IPS-20b (cell line): ENCODE data around the gene HLA-B.

Experiments used
- H3K27ac ChIP-seq: one replicate; pipeline ENCODE4 v1.5.1; 2013; ENCODE audit warnings: low read length
- H3K27me3 ChIP-seq: 2 replicates; pipeline ENCODE4 v1.6.1; 2013; ENCODE audit warnings: mild to moderate bottlenecking, low read length, inconsistent platforms; ENCODE audit not compliant: insufficient read depth
- H3K36me3 ChIP-seq: 2 replicates; pipeline ENCODE4 v1.6.1; 2013; ENCODE audit warnings: low read depth, mild to moderate bottlenecking, inconsistent platforms, low read length, moderate library complexity; ENCODE audit not compliant: insufficient read depth
- H3K4me1 ChIP-seq: 2 replicates; pipeline ENCODE4 v1.6.1; 2013; ENCODE audit warnings: mild to moderate bottlenecking, control low read depth, inconsistent platforms, low read length, moderate library complexity; ENCODE audit not compliant: insufficient read depth
- H3K4me3 ChIP-seq: 2 replicates; pipeline ENCODE4 v1.5.1; 2013; ENCODE audit warnings: mild to moderate bottlenecking, low read length, inconsistent platforms
- H3K9ac ChIP-seq: 2 replicates; pipeline ENCODE4 v1.6.1; 2013; ENCODE audit warnings: low read depth, mild to moderate bottlenecking, inconsistent platforms, low read length, moderate library complexity
- H3K9me3 ChIP-seq: 2 replicates; pipeline ENCODE4 v1.6.1; 2013; ENCODE audit warnings: mild to moderate bottlenecking, low read depth, low read length, inconsistent platforms; ENCODE audit not compliant: insufficient read depth

Gene HLA-B

GRCh38 chr6:31350196-31351032 lies 6.6 kb downstream of the HLA-B start:
- Histone ChIP-seq H3K36me3 (no peaks in the 10 kb centered on the region), H3K4me1 (peaks cover 4% of the 10 kb centered on the region; the same call in 1 of the 2 replicates), H3K9me3 (no peaks in the 10 kb centered on the region), H3K9ac (no peak overlapping the region), H3K27ac (no peak overlapping the region), H3K27me3 (peaks cover 19% of the 10 kb centered on the region), H3K4me3 (no peak overlapping the region)

GRCh38 chr6:31349301-31349700 lies 7.7 kb downstream of the HLA-B start:
- Histone ChIP-seq H3K4me1 (peaks cover 11% of the 10 kb centered on the region; the same call in 1 of the 2 replicates), H3K27ac (no peak overlapping the region), H3K27me3 (peaks cover 8% of the 10 kb centered on the region; the same call in 1 of the 2 replicates), H3K4me3 (no peak overlapping the region), H3K9me3 (no peaks in the 10 kb centered on the region), H3K36me3 (no peaks in the 10 kb centered on the region), H3K9ac (no peak overlapping the region)

- Histone ChIP-seq H3K4me3 (no peak overlapping the region), H3K9ac (no peak overlapping the region), H3K27ac (no peak overlapping the region), H3K27me3 (0 out of 2 replicates have a peak, but pooled peaks cover under 1% of the 10 kb centered on the region), H3K4me1 (peaks cover 11% of the 10 kb centered on the region; the same call in 1 of the 2 replicates), H3K9me3 (no peaks in the 10 kb centered on the region), H3K36me3 (no peaks in the 10 kb centered on the region)
Observed at GRCh38 chr6:31345026-31345730, 11.8 kb downstream of the HLA-B start.

GRCh38 chr6:31340228-31340627 lies 16.8 kb downstream of the HLA-B start:
- no peaks in the 10 kb centered on the region for H3K36me3 ChIP-seq
- peaks cover 18% of the 10 kb centered on the region for H3K9me3 ChIP-seq
- H3K27ac ChIP-seq: no peak overlapping the region
- no peak overlapping the region for H3K9ac ChIP-seq
- H3K4me3 ChIP-seq: no peak overlapping the region
- no peaks in the 10 kb centered on the region for H3K27me3 ChIP-seq
- peaks cover 5% of the 10 kb centered on the region; the same call in 1 of the 2 replicates for H3K4me1 ChIP-seq

- no peak overlapping the region for H3K9ac ChIP-seq
- H3K27me3 ChIP-seq: no peaks in the 10 kb centered on the region
- no peak overlapping the region for H3K27ac ChIP-seq
- no peak overlapping the region for H3K4me3 ChIP-seq
- H3K36me3 ChIP-seq: no peaks in the 10 kb centered on the region
- H3K4me1 ChIP-seq: no peaks in the 10 kb centered on the region
- peaks cover 23% of the 10 kb centered on the region for H3K9me3 ChIP-seq
Observed at GRCh38 chr6:31339210-31339609, 17.8 kb downstream of the HLA-B start.

DNA sequence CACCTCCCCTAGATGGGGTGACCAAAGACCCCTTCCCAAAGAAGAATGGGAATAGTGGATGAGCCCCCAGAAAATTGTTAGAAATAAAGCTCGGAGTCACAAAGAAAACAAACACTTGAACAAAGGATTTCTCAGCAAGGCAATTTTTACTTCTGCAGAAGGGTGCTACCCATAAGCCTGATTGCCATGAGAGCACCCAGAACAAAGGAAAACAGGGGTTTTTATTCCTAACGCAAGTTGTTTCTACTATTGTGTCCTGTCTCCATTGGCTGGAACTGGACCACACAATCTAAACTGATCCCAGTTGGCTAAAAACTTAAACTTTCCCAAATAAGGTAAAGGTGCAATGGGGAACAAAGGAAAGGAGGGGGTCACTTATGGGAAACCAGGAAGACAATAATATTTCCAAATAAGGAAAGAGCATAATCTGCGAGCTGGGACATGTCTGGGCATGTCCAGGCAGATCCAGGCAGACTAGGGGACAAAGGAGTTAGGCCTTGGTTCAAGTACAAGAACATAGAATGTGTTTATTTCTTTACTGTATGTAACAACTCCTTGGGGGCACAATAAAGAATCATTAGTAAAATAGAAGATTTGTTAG lies 20.0 kb downstream of the HLA-B start:
- no peak overlapping the region for H3K27ac ChIP-seq
- H3K4me3 ChIP-seq: no peak overlapping the region
- H3K36me3 ChIP-seq: no peaks in the 10 kb centered on the region
- H3K27me3 ChIP-seq: no peaks in the 10 kb centered on the region
- no peak overlapping the region for H3K9ac ChIP-seq
- peaks cover 23% of the 10 kb centered on the region for H3K9me3 ChIP-seq
- no peaks in the 10 kb centered on the region for H3K4me1 ChIP-seq

GRCh38 chr6:31332637-31333602 lies 24.1 kb downstream of the HLA-B start:
- H3K36me3 ChIP-seq: no peaks in the 10 kb centered on the region
- no peak overlapping the region for H3K27ac ChIP-seq
- H3K9ac ChIP-seq: no peak overlapping the region
- H3K9me3 ChIP-seq: peaks cover 36% of the 10 kb centered on the region
- H3K4me1 ChIP-seq: no peaks in the 10 kb centered on the region
- no peak overlapping the region for H3K4me3 ChIP-seq
- no peaks in the 10 kb centered on the region for H3K27me3 ChIP-seq

DNA sequence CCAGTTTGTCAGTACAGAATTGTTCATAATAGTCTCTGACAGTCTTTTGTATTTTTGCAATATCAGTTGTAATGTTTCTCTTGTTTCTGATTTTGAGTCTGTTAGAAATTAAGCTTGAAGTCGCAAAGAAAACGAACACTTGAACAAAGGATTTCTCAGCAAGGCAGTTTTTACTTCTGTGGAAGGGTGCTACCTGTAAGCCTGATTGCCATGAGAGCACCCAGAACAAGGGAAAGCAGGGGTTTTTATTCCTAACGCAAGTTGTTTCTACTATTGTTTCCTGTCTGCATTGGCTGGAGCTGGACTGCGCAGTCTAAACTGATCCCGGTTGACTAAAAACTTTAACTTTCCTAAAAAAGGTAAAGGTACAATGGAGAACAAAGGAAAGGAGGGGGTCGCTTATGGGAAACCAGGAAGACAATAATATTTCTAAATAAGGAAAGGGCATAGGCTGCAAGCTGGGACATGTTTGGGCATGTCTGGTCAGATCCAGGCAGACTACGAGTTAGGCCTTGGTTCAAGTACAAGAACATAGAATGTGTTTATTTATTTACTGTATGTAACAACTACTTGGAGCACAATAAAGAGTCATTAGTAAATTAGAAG lies 28.5 kb downstream of the HLA-B start:
- H3K36me3 ChIP-seq: no peaks in the 10 kb centered on the region
- no peak overlapping the region for H3K27ac ChIP-seq
- no peak overlapping the region for H3K4me3 ChIP-seq
- H3K4me1 ChIP-seq: no peaks in the 10 kb centered on the region
- no peak overlapping the region for H3K9ac ChIP-seq
- peaks cover 15% of the 10 kb centered on the region; the same call in 1 of the 2 replicates for H3K9me3 ChIP-seq
- no peaks in the 10 kb centered on the region for H3K27me3 ChIP-seq

- H3K36me3 ChIP-seq: no peaks in the 10 kb centered on the region
- H3K27me3 ChIP-seq: no peaks in the 10 kb centered on the region
- H3K4me1 ChIP-seq: no peaks in the 10 kb centered on the region
- H3K4me3 ChIP-seq: no peak overlapping the region
- H3K9me3 ChIP-seq: no peaks in the 10 kb centered on the region
- no peak overlapping the region for H3K27ac ChIP-seq
- no peak overlapping the region for H3K9ac ChIP-seq
Observed at GRCh38 chr6:31321820-31322219, 35.2 kb downstream of the HLA-B start.

DNA sequence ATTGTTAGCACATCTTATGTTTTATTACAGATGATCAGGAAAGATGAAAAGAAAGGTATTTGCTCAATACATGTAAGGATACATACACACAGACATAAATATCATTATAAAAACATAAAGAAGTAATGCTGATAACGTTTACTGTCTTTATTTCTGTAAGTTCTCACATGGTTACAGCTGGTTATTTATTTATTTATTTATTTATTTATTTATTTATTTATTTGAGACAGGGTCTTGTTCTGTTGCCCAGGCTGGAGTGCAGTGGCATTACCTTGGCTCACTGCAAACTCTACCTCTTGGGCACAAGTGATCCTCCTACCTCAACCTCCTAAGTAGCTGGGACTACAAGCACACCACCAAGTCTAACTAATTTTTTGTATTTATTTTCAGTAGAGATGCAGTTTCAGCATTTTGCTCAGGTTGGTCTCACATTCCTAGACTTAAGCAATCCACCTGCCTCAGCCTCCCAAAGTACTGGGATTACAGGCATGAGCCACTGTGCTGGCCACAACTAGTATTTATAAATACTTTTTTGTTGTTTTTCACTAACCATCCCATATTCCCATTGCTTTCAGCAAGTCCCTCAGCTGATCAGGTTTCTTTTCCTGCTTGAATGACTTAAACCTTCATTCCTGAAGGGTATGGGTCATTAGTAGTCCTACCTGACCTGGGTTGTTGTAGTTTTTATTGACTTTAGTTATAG lies 35.8 kb downstream of the HLA-B start:
- H3K27me3 ChIP-seq: no peaks in the 10 kb centered on the region

More for the DNA sequence above, 35.8 kb downstream of the HLA-B start:
- H3K4me3 ChIP-seq: no peak overlapping the region
- no peaks in the 10 kb centered on the region for H3K4me1 ChIP-seq
- no peak overlapping the region for H3K27ac ChIP-seq
- no peak overlapping the region for H3K9ac ChIP-seq
- no peaks in the 10 kb centered on the region for H3K9me3 ChIP-seq
- H3K36me3 ChIP-seq: no peaks in the 10 kb centered on the region
